GM12891 (cell line): ENCODE results near the gene ZNF407.

Experiments used
- POLR2A ChIP-seq: IDR thresholded peaks from 2 replicates; pipeline ENCODE4 v1.6.1; 2011; ENCODE audit warnings: low read depth, low read length, control low read depth
- TAF1 ChIP-seq: IDR thresholded peaks from 2 replicates; pipeline ENCODE4 v1.6.1; 2011; ENCODE audit warnings: low read depth, low read length, control low read depth

- TF ChIP-seq POLR2A (no peak), TAF1 (no peak)
Observed at GRCh38 chr18:74996055-74996454, 398.4 kb downstream of the ZNF407 start.
